AG09319 (cell line): ENCODE results near the gene PRKAR1B.

Source experiments
- DNase-seq: peaks from one replicate; pipeline ENCODE4 v3.0.0-alpha.2; 2010; ENCODE audit warnings: low read depth; ENCODE audit errors: extremely low read depth
- CTCF ChIP-seq: IDR thresholded peaks from 2 replicates; pipeline ENCODE4 v1.5.1; 2011; ENCODE audit warnings: low read depth, mild to moderate bottlenecking, inconsistent platforms, low read length, moderate library complexity

The PRKAR1B gene

GRCh38 chr7:727104-727805 lies at the start of gene PRKAR1B:
TSS of gene PRKAR1B (minus strand) at chr7:727281. CDS start at chr7:711505, 15,776 bp downstream.
- no peak for DNase-seq
- no peak for TF ChIP-seq CTCF

GRCh38 chr7:776381-776780 lies 49.3 kb upstream of the PRKAR1B start:
- DNase-seq: no peak

GRCh38 chr7:774161-775109 lies 47.4 kb upstream of the PRKAR1B start:
- DNase-seq: no peak

More at GRCh38 chr7:776381-776780, 49.3 kb upstream of the PRKAR1B start:
- TF ChIP-seq CTCF: no peak

GRCh38 chr7:773622-773915 lies 46.5 kb upstream of the PRKAR1B start:
- no peak for DNase-seq
- no peak for TF ChIP-seq CTCF

More at GRCh38 chr7:774161-775109, 47.4 kb upstream of the PRKAR1B start:
- peak; percentile 74 for TF ChIP-seq CTCF

- no peak for TF ChIP-seq CTCF
- no peak for DNase-seq
These were observed 46.0 kb upstream of the PRKAR1B start for GRCh38 chr7:772861-773621.

- TF ChIP-seq CTCF: no peak
- DNase-seq: no peak
These were observed 45.3 kb upstream of the PRKAR1B start for GRCh38 chr7:772392-772791.

GRCh38 chr7:772005-772294 lies 44.9 kb upstream of the PRKAR1B start:
- no peak for TF ChIP-seq CTCF
- DNase-seq: no peak
